ENCODE data around the gene KDM7A. TPM values are rescaled to one million over a fixed set of nuclear protein-coding genes. Genes with fewer than 3 reads are reported as not detected.

Gene KDM7A
- total and polyA plus RNA-seq, 2 experiments from 2014 or later, result 0.75 to 7.0 TPM

DNA sequence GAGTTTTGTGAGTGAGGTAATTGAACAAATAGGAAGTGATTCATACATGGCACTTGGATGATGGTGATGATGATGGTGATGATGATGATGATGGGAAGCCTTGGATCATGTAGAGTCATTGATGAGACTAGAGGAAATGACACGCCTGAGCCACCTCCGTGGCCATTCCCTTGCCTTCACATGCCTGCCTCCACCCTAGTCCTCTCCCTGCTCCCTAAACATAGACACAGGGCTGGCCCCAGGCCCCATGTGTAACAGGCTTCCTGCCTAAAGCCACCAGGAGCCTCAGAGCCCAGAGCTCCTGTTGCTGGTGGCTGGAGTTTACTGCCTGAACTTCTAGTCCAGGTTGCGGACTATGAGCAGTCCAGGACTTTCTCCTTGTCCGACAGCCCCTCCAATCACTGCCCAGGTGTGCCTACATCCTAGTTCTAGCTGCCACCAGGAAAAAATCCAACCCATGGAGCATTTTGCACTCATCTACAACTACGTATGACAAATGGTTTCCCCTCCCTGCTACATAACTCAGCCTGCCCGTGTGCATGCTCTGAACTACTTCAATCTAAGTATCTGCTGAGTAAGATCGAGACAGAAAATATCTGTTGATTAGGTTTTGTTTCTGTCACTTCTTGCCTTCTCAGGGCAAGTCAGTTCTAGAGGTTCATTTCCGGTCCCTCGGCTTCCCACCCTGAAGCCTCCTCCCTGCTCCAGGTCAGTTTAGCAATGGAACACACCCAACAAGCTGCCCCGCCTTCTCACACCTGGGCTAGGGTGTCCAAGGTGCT is 35.5 kb upstream of the KDM7A start:
- no peak overlapping the region for H3K4me3 ChIP-seq
- H3K9me2 ChIP-seq (replicated peaks; ENCODE audit: insufficient read depth), result no peaks in the 10 kb centered on the region
- no peaks in the 10 kb centered on the region for H3K27me3 ChIP-seq
- WGBS (ENCODE audit: low lambda C conversion rate, missing lambda C conversion rate), result 89% methylated on average over 10 of the region's 10 CpGs
- H3K4me1 ChIP-seq (ENCODE audit: insufficient read depth), result no peaks in the 10 kb centered on the region
- no peaks in the 10 kb centered on the region for H3K9me3 ChIP-seq (ENCODE audit: low read depth)
- H3K36me3 ChIP-seq (replicated peaks; ENCODE audit: insufficient read depth, low read depth), result no peaks in the 10 kb centered on the region
- H3K4me2 ChIP-seq, result no peak overlapping the region
- no peak for DNase-seq (ENCODE audit: low spot score)
- H3K79me2 ChIP-seq, result no peaks in the 10 kb centered on the region
- TF ChIP-seq, protein P1, sequence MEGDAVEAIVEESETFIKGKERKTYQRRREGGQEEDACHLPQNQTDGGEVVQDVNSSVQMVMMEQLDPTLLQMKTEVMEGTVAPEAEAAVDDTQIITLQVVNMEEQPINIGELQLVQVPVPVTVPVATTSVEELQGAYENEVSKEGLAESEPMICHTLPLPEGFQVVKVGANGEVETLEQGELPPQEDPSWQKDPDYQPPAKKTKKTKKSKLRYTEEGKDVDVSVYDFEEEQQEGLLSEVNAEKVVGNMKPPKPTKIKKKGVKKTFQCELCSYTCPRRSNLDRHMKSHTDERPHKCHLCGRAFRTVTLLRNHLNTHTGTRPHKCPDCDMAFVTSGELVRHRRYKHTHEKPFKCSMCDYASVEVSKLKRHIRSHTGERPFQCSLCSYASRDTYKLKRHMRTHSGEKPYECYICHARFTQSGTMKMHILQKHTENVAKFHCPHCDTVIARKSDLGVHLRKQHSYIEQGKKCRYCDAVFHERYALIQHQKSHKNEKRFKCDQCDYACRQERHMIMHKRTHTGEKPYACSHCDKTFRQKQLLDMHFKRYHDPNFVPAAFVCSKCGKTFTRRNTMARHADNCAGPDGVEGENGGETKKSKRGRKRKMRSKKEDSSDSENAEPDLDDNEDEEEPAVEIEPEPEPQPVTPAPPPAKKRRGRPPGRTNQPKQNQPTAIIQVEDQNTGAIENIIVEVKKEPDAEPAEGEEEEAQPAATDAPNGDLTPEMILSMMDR (IDR thresholded peaks at IDR 0.05; ENCODE audit: poor library complexity), result no peak
- no peak for TF ChIP-seq EZH2phosphoT487 (IDR thresholded peaks at IDR 0.05; ENCODE audit: low read depth, severe bottlenecking, unreplicated experiment)
- no peak for TF ChIP-seq EZH2 (IDR thresholded peaks at IDR 0.05; ENCODE audit: borderline replicate concordance)
- H3K27ac ChIP-seq, result no peak overlapping the region
- H2AFZ ChIP-seq, result no peak overlapping the region
- no peaks in the 10 kb centered on the region for H4K20me1 ChIP-seq (ENCODE audit: insufficient read depth, poor library complexity, severe bottlenecking)

DNA sequence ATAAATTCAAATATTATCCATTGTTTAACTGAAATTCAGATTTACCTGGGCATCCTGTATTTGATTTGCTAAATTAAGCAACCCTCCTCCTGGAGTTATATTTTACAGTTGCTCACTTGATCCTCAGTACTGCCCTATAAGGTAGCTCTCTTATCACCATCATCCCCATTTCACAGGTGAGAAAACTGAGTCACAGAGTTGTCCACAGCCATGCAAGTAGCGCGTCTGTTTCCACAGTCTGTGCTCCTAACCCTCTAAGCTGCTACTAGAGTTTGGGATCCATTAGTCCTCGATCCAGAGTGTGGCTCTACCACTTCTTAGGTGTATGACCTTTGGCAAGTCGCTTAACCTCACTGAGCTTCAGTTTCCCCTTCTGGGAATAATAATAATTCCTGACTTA is 34.9 kb upstream of the KDM7A start:
- H2AFZ ChIP-seq, result no peak overlapping the region
- H3K4me1 ChIP-seq (ENCODE audit: insufficient read depth), result no peaks in the 10 kb centered on the region
- no peak for TF ChIP-seq EZH2phosphoT487 (IDR thresholded peaks at IDR 0.05; ENCODE audit: low read depth, severe bottlenecking, unreplicated experiment)
- no peak for TF ChIP-seq EZH2 (IDR thresholded peaks at IDR 0.05; ENCODE audit: borderline replicate concordance)
- TF ChIP-seq, protein P1 (IDR thresholded peaks at IDR 0.05; ENCODE audit: poor library complexity), result no peak

DNA sequence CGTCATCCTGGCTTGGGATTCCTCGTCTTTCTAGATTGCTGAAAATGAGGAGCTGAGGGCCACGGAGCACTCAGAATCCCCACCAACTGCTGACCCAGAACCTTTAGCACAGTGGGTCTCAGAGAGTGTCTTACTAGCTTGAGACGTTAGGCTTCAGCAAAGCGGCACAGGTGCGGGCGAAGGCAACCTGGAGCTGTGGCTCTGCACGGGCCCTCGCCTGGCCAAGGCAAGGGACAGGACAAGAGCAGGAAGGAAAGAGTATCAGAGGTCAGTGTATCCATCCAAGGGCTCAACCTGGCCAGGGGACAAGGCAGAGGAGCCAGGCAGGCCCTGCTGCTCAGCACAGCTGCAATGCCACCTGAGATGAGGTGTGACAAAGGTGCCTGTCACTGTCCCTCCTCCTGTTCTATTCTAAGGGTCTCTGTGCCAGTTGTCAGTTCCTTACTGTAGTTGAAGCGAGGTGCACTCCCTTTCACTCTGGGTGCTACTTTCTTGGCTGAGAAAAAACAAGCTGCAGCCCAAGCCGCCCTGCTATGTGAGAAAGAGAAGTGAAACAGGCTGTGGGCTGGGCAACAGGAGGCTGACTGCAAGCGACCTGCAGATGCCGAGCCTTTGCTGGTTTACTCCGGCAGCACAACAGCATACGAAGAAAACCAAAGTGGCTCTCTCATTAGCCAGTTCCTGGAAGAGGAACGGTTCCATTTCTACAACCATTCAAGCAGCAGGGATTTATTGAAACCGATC is 33.3 kb upstream of the KDM7A start:
- no peak overlapping the region for H2AFZ ChIP-seq
- H3K9me2 ChIP-seq (replicated peaks; ENCODE audit: insufficient read depth), result no peaks in the 10 kb centered on the region
- no peak overlapping the region for H3K4me2 ChIP-seq
- no peaks in the 10 kb centered on the region for H3K27me3 ChIP-seq
- H3K9me3 ChIP-seq (ENCODE audit: low read depth), result no peaks in the 10 kb centered on the region
- no peak overlapping the region for H3K27ac ChIP-seq
- H3K79me2 ChIP-seq, result no peaks in the 10 kb centered on the region
- no peaks in the 10 kb centered on the region for H3K4me1 ChIP-seq (ENCODE audit: insufficient read depth)
- no peak for DNase-seq (ENCODE audit: low spot score)
- H3K4me3 ChIP-seq, result no peak overlapping the region
- H3K36me3 ChIP-seq (replicated peaks; ENCODE audit: insufficient read depth, low read depth), result no peaks in the 10 kb centered on the region
- TF ChIP-seq EZH2 (IDR thresholded peaks at IDR 0.05; ENCODE audit: borderline replicate concordance) (no peak), EZH2phosphoT487 (IDR thresholded peaks at IDR 0.05; ENCODE audit: low read depth, severe bottlenecking, unreplicated experiment) (no peak)
- TF ChIP-seq, protein P1 (IDR thresholded peaks at IDR 0.05; ENCODE audit: poor library complexity), result no peak
- 91% methylated on average over 17 of the region's 17 CpGs for WGBS (ENCODE audit: low lambda C conversion rate, missing lambda C conversion rate)
- H4K20me1 ChIP-seq (ENCODE audit: insufficient read depth, poor library complexity, severe bottlenecking), result no peaks in the 10 kb centered on the region

More for the DNA sequence above, 34.9 kb upstream of the KDM7A start:
- H3K9me3 ChIP-seq (ENCODE audit: low read depth), result no peaks in the 10 kb centered on the region
- no peak overlapping the region for H3K4me2 ChIP-seq
- no peaks in the 10 kb centered on the region for H3K79me2 ChIP-seq
- no peaks in the 10 kb centered on the region for H3K36me3 ChIP-seq (replicated peaks; ENCODE audit: insufficient read depth, low read depth)
- H3K27ac ChIP-seq, result no peak overlapping the region
- H3K4me3 ChIP-seq, result no peak overlapping the region
- H3K9me2 ChIP-seq (replicated peaks; ENCODE audit: insufficient read depth), result no peaks in the 10 kb centered on the region
- WGBS (ENCODE audit: low lambda C conversion rate, missing lambda C conversion rate), result 96% methylated on average over 4 of the region's 4 CpGs
- H4K20me1 ChIP-seq (ENCODE audit: insufficient read depth, poor library complexity, severe bottlenecking), result no peaks in the 10 kb centered on the region
- DNase-seq (ENCODE audit: low spot score), result no peak
- H3K27me3 ChIP-seq, result no peaks in the 10 kb centered on the region

All from hepatocyte (in vitro differentiated cells).